Measurements from ENCODE around the gene MEX3A. TPM values are rescaled to one million over a fixed set of nuclear protein-coding genes. Genes with fewer than 3 reads are reported as not detected.

MEX3A gene
- total and polyA plus RNA-seq, 9 donors, result 3.5 to 12.4 (median 9.1) TPM

DNA sequence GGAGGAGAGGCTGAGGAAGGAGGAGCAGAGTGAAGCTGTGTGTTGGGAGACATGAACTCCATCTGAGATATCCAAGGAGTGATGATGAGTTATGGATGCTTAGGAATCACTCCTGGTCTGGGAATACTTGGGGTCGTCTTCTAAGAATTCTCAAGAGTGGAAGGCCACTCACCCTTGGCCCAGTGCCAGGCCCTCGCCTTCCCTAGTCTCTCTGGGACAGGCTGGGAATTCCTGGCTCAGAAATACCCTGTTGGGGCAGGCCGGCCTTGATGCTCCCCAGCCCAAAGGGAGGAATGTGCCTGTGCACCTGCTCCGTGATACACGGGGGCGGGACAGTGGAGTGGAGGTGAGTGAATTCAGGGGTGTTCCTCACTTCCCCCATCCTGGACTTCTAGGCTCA is 19.6 kb upstream of the MEX3A start:
- Histone ChIP-seq H3K27me3 (no peaks in the 10 kb centered on the region), H3K4me3 (no peak overlapping the region), H3K9me3 (no peaks in the 10 kb centered on the region), H3K36me3 (no peaks in the 10 kb centered on the region), H3K27ac (peak overlapping the region in 1 of 2 donors; percentile 32), H3K4me1 (ENCODE audit: insufficient read depth) (peaks cover 41% of the 10 kb centered on the region)
- intact Hi-C loops (cut with DNase I), result no loop called here
- TF ChIP-seq, protein P1, sequence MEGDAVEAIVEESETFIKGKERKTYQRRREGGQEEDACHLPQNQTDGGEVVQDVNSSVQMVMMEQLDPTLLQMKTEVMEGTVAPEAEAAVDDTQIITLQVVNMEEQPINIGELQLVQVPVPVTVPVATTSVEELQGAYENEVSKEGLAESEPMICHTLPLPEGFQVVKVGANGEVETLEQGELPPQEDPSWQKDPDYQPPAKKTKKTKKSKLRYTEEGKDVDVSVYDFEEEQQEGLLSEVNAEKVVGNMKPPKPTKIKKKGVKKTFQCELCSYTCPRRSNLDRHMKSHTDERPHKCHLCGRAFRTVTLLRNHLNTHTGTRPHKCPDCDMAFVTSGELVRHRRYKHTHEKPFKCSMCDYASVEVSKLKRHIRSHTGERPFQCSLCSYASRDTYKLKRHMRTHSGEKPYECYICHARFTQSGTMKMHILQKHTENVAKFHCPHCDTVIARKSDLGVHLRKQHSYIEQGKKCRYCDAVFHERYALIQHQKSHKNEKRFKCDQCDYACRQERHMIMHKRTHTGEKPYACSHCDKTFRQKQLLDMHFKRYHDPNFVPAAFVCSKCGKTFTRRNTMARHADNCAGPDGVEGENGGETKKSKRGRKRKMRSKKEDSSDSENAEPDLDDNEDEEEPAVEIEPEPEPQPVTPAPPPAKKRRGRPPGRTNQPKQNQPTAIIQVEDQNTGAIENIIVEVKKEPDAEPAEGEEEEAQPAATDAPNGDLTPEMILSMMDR (IDR thresholded peaks at IDR 0.05), result no peak
- no peak for TF ChIP-seq EP300 (IDR thresholded peaks at IDR 0.05)
- TF ChIP-seq POLR2A (IDR thresholded peaks at IDR 0.05), result no peak
- DNase-seq, result peak in 2 of 5 donors; percentile 67
- 57 to 64% (median 59%) methylated on average over 6 of the region's 6 CpGs for WGBS, 3 donors

DNA sequence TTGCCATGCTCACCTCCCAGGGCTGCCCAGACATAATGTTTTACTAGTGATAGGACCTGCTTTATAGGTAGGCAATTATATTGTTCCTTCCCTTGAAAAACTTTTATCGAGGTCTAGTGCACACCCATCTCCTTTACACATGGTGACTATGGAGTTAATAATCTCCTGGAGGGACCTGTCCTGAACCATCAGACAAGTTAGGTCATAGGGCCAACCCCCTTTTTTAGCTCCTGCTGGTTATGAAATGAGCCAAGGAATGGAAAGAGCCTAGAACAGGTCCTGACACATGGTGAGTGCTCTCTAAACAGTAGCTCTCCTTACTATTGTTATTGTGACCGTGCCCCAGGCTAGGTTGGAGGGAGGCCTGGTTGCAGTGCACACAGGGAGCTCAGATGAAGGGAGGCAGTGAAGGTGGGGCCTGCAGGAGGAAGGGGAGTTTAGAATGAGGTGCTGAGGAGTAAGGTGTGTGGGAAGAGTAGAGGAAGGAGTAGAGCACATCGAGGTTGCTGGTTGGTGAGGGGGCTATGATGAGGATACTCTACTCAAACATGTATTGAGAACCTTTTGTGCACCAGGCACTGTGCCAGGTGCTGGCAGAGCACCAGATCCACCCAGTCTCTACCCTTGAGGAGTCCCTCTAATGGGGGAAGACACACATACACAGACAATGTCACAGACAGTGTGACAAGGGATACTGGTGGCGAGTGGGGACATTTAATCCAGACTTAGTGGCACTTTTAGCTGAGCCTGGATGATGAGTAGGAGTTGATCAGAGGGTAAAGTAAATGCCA is 18.1 kb upstream of the MEX3A start:
- intact Hi-C loops (cut with DNase I), result no loop called here
- Histone ChIP-seq H3K4me3 (no peak overlapping the region), H3K27me3 (no peaks in the 10 kb centered on the region), H3K9me3 (no peaks in the 10 kb centered on the region), H3K27ac (peak overlapping the region in 1 of 2 donors; percentile 14), H3K36me3 (no peaks in the 10 kb centered on the region), H3K4me1 (ENCODE audit: insufficient read depth) (peaks cover 40% of the 10 kb centered on the region)
- TF ChIP-seq, protein P1 (IDR thresholded peaks at IDR 0.05), result no peak
- TF ChIP-seq EP300 (IDR thresholded peaks at IDR 0.05), result no peak
- no peak for TF ChIP-seq POLR2A (IDR thresholded peaks at IDR 0.05)
- peak in 1 of 5 donors; percentile 63 for DNase-seq
- WGBS, 3 donors, result 62 to 69% (median 67%) methylated on average over 4 of the region's 4 CpGs

DNA sequence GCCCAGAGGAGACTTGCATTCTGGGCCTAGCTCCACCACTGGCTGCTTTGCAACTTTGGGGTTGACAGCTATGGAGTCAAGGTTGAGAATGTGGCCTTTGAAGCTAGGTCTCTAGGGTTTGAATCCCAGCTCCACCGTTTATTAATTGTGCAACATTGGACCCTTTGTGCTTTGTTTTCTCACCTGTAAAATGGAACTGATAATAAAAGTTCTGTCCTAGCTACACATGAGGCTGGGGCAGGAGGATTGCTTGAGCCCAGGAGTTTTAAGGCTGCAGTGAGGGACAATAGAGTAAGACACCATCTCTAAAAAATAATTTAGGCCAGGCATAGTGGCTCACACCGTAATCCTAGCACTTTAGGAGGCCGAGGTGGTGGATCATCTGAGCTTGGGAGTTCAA is 17.0 kb upstream of the MEX3A start:
- Histone ChIP-seq H3K4me1 (ENCODE audit: insufficient read depth) (peaks cover 29% of the 10 kb centered on the region), H3K9me3 (no peaks in the 10 kb centered on the region), H3K36me3 (no peaks in the 10 kb centered on the region), H3K27me3 (no peaks in the 10 kb centered on the region), H3K4me3 (no peak overlapping the region), H3K27ac (no peak overlapping the region)
- no peak for DNase-seq
- intact Hi-C loops (cut with DNase I), result no loop called here
- WGBS, 3 donors, result 71 to 78% (median 73%) methylated on average over 3 of the region's 3 CpGs
- TF ChIP-seq POLR2A (IDR thresholded peaks at IDR 0.05) (no peak), EP300 (IDR thresholded peaks at IDR 0.05) (no peak)
- TF ChIP-seq, protein P1 (IDR thresholded peaks at IDR 0.05), result no peak

DNA sequence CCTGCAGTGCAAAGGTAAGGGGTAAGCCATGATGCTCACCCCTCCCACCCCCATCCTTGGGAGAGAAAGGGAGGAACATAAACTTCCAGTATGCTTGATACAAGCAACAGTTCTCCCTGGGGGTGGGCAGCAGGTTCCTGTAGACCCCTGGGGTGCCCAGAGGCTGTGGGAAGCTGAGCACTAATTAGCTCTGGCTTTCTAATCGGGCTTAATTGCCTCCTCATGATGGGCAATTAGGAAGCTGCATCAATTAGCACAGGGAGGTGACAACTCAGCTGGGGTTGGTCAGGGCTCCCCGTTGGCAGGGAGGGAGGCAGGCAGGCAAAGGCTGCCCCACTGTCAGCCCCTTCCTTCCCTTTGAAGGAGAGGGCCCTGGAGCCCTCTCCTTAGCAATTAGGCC is 16.5 kb upstream of the MEX3A start:
- intact Hi-C loops (cut with DNase I), result no loop called here
- Histone ChIP-seq H3K36me3 (no peaks in the 10 kb centered on the region), H3K4me3 (no peak overlapping the region), H3K4me1 (ENCODE audit: insufficient read depth) (peaks cover 26% of the 10 kb centered on the region), H3K27ac (no peak overlapping the region), H3K9me3 (no peaks in the 10 kb centered on the region), H3K27me3 (no peaks in the 10 kb centered on the region)
- WGBS, 3 donors, result 90 to 94% (median 92%) methylated on average over 2 of the region's 2 CpGs
- TF ChIP-seq POLR2A (IDR thresholded peaks at IDR 0.05), result no peak
- TF ChIP-seq, protein P1 (IDR thresholded peaks at IDR 0.05), result no peak
- no peak for TF ChIP-seq EP300 (IDR thresholded peaks at IDR 0.05)
- no peak for DNase-seq

All from ovary (tissue), 9 donors.